ENCODE data around the gene GABRB2. TPM values are rescaled to one million over a fixed set of nuclear protein-coding genes. Genes with fewer than 3 reads are reported as not detected.
"Not testable (repeated sequence)": the region's sequence is repeated elsewhere in the genome, so short reads cannot be mapped to it uniquely, and the experiment has no call there.

The GABRB2 gene
- total and polyA plus RNA-seq, 2 experiments from 2014 or later = not detected

- 23 to 31% methylated on average over 4 of the region's 4 CpGs for WGBS, 2 experiments (ENCODE audit: low coverage in 1 of 2, low lambda C conversion rate in 2 of 2, missing lambda C conversion rate in 2 of 2)
These were observed 299.8 kb downstream of the GABRB2 start for GRCh38 chr5:161246749-161247148.

GRCh38 chr5:161245846-161246245 lies 300.7 kb downstream of the GABRB2 start:
- H4K20me1 ChIP-seq (ENCODE audit: insufficient read depth); H3K4me3 ChIP-seq; H3K4me1 ChIP-seq (ENCODE audit: insufficient read depth); H3K36me3 ChIP-seq (ENCODE audit: low read depth); H3K27ac ChIP-seq; H3K9me3 ChIP-seq (ENCODE audit: low read depth); H3K9ac ChIP-seq; H2AFZ ChIP-seq; H3K79me2 ChIP-seq (ENCODE audit: insufficient read depth); in situ Hi-C loops (cut with MboI); H3K4me2 ChIP-seq (ENCODE audit: unreplicated experiment); H3K27me3 ChIP-seq (replicated peaks; ENCODE audit: insufficient read depth); H3K9me2 ChIP-seq (ENCODE audit: insufficient read depth); H3F3A ChIP-seq (ENCODE audit: insufficient read depth); DNase-seq: not testable (repeated sequence)
- 33 to 49% methylated on average over 5 of the region's 5 CpGs for WGBS, 2 experiments (ENCODE audit: low coverage in 1 of 2, low lambda C conversion rate in 2 of 2, missing lambda C conversion rate in 2 of 2)

More at GRCh38 chr5:161246749-161247148, 299.8 kb downstream of the GABRB2 start:
- Histone ChIP-seq H3F3A (ENCODE audit: insufficient read depth) (no peaks in the 10 kb centered on the region), H3K4me1 (ENCODE audit: insufficient read depth) (no peaks in the 10 kb centered on the region), H3K36me3 (ENCODE audit: low read depth) (no peaks in the 10 kb centered on the region), H3K4me3 (no peak overlapping the region), H3K9me3 (ENCODE audit: low read depth) (no peaks in the 10 kb centered on the region), H3K27ac (no peak overlapping the region), H3K9me2 (ENCODE audit: insufficient read depth) (no peaks in the 10 kb centered on the region), H4K20me1 (ENCODE audit: insufficient read depth) (no peaks in the 10 kb centered on the region), H3K9ac (no peak overlapping the region), H3K27me3 (replicated peaks; ENCODE audit: insufficient read depth) (no peaks in the 10 kb centered on the region), H3K4me2 (ENCODE audit: unreplicated experiment) (no peak overlapping the region), H3K79me2 (ENCODE audit: insufficient read depth) (no peaks in the 10 kb centered on the region), H2AFZ (no peak overlapping the region)
- in situ Hi-C loops (cut with MboI) = no loop called here
- no peak for DNase-seq
- TF ChIP-seq EZH2phosphoT487 (IDR thresholded peaks at IDR 0.05; ENCODE audit: insufficient read depth, low read depth) = no peak

Other genes with a start within 250 kb of the GABRB2 start
- gene GABRA6, start 139.0 kb upstream of the GABRB2 start, total RNA-seq (2014; rRNA removed; shearing (Covaris generic)) = not detected in 2 replicates
- gene GABRA6, start 139.0 kb upstream of the GABRB2 start, polyA plus RNA-seq (2016; fragmentation: Nextera tagmentation; extraction: Ambion mirVana) = not detected in 2 replicates